ENCODE results near the gene KCTD8.

KCTD8 gene

GRCh38 chr4:44434247-44434646 is 14.4 kb downstream of the KCTD8 start:
- Histone ChIP-seq H3K36me3 (no peaks in the 10 kb centered on the region), H3K9me3 (no peaks in the 10 kb centered on the region), H3K4me1 (no peaks in the 10 kb centered on the region), H3K4me3 (no peak overlapping the region), H3K27me3 (no peaks in the 10 kb centered on the region), H3K27ac (no peak overlapping the region)
- DNase-seq = no peak
- no peak for TF ChIP-seq CTCF (IDR thresholded peaks at IDR 0.05)
- intact Hi-C loops (cut with DNase I; ENCODE audit: low total_unique reads) = no loop called here

GRCh38 chr4:44425614-44426208 is 22.9 kb downstream of the KCTD8 start:
- DNase-seq = no peak
- TF ChIP-seq CTCF (IDR thresholded peaks at IDR 0.05) = no peak
- H3K9me3 ChIP-seq = no peaks in the 10 kb centered on the region

GRCh38 chr4:44422912-44423311 is 25.7 kb downstream of the KCTD8 start:
- Histone ChIP-seq H3K36me3 (no peaks in the 10 kb centered on the region), H3K27me3 (no peaks in the 10 kb centered on the region), H3K9me3 (no peaks in the 10 kb centered on the region), H3K4me1 (no peaks in the 10 kb centered on the region), H3K27ac (no peak overlapping the region), H3K4me3 (no peak overlapping the region)
- intact Hi-C loops (cut with DNase I; ENCODE audit: low total_unique reads) = no loop called here
- no peak for TF ChIP-seq CTCF (IDR thresholded peaks at IDR 0.05)
- no peak for DNase-seq

More at GRCh38 chr4:44425614-44426208, 22.9 kb downstream of the KCTD8 start:
- H3K27ac ChIP-seq = no peak overlapping the region
- H3K27me3 ChIP-seq = no peaks in the 10 kb centered on the region
- intact Hi-C loops (cut with DNase I; ENCODE audit: low total_unique reads) = no loop called here
- H3K4me1 ChIP-seq = no peaks in the 10 kb centered on the region
- H3K4me3 ChIP-seq = no peak overlapping the region
- H3K36me3 ChIP-seq = no peaks in the 10 kb centered on the region

GRCh38 chr4:44421330-44422065 is 27.1 kb downstream of the KCTD8 start:
- TF ChIP-seq CTCF (IDR thresholded peaks at IDR 0.05) = no peak
- no peaks in the 10 kb centered on the region for H3K27me3 ChIP-seq

GRCh38 chr4:44415251-44415650 is 33.4 kb downstream of the KCTD8 start:
- TF ChIP-seq CTCF (IDR thresholded peaks at IDR 0.05) = no peak
- Histone ChIP-seq H3K36me3 (no peaks in the 10 kb centered on the region), H3K4me3 (no peak overlapping the region), H3K27me3 (no peaks in the 10 kb centered on the region), H3K9me3 (no peaks in the 10 kb centered on the region), H3K4me1 (no peaks in the 10 kb centered on the region), H3K27ac (no peak overlapping the region)
- no peak for DNase-seq
- intact Hi-C loops (cut with DNase I; ENCODE audit: low total_unique reads) = no loop called here

More at GRCh38 chr4:44421330-44422065, 27.1 kb downstream of the KCTD8 start:
- DNase-seq = no peak
- Histone ChIP-seq H3K4me1 (no peaks in the 10 kb centered on the region), H3K36me3 (no peaks in the 10 kb centered on the region), H3K4me3 (no peak overlapping the region), H3K9me3 (no peaks in the 10 kb centered on the region), H3K27ac (no peak overlapping the region)
- intact Hi-C loops (cut with DNase I; ENCODE audit: low total_unique reads) = no loop called here
